ENCODE data around the gene RXRA. TPM values are rescaled to one million over a fixed set of nuclear protein-coding genes. Genes with fewer than 3 reads are reported as not detected.

The RXRA gene
- total and polyA plus RNA-seq, 4 donors, result 41.5 to 116 (median 74.1) TPM

DNA sequence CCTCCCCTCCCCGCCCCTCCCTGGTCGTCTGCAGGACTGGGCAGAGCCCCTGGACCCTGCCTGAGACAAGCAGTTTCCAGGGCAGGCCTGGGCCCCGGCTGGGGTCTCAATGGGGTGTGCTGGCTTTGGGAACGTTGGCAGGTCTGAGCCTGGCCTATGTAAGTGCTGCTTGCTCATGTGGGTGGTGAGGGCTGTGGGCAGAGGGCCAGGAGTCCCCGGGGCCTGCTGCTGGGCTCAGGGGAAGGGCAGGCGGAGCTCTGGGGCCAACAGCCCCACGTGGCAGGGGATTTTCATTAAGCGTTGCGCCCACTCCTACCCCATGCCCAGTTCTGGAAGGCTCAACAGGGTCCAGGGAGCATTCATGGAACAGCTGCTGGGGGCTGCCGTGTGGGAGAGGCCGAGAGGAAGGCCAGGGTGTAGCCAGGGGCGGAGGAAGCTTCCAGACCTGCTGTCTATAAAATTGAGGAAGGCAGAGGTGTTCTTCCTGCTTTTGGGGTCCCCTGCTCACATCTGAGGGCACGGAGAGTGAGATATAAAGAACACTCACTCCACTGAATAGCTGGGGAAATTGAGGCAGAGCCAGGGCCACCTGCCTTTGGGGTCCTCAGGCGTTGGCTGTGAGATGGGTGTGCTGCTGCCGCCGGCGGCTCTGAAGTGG is 32.5 kb downstream of the RXRA start:
- no peak for TF ChIP-seq FOXA2 (IDR thresholded peaks at IDR 0.05)
- TF ChIP-seq NR2F2 (IDR thresholded peaks at IDR 0.05), result no peak
- TF ChIP-seq, protein P1, sequence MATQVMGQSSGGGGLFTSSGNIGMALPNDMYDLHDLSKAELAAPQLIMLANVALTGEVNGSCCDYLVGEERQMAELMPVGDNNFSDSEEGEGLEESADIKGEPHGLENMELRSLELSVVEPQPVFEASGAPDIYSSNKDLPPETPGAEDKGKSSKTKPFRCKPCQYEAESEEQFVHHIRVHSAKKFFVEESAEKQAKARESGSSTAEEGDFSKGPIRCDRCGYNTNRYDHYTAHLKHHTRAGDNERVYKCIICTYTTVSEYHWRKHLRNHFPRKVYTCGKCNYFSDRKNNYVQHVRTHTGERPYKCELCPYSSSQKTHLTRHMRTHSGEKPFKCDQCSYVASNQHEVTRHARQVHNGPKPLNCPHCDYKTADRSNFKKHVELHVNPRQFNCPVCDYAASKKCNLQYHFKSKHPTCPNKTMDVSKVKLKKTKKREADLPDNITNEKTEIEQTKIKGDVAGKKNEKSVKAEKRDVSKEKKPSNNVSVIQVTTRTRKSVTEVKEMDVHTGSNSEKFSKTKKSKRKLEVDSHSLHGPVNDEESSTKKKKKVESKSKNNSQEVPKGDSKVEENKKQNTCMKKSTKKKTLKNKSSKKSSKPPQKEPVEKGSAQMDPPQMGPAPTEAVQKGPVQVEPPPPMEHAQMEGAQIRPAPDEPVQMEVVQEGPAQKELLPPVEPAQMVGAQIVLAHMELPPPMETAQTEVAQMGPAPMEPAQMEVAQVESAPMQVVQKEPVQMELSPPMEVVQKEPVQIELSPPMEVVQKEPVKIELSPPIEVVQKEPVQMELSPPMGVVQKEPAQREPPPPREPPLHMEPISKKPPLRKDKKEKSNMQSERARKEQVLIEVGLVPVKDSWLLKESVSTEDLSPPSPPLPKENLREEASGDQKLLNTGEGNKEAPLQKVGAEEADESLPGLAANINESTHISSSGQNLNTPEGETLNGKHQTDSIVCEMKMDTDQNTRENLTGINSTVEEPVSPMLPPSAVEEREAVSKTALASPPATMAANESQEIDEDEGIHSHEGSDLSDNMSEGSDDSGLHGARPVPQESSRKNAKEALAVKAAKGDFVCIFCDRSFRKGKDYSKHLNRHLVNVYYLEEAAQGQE (IDR thresholded peaks at IDR 0.05), result no peak
- no peak for TF ChIP-seq GABPA (IDR thresholded peaks at IDR 0.05 in 1 of 2, conservative IDR thresholded peaks at IDR 0.05 in 1 of 2)
- TF ChIP-seq, protein P2, sequence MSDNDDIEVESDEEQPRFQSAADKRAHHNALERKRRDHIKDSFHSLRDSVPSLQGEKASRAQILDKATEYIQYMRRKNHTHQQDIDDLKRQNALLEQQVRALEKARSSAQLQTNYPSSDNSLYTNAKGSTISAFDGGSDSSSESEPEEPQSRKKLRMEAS (IDR thresholded peaks at IDR 0.05), result no peak
- no peak for TF ChIP-seq FOXA1 (IDR thresholded peaks at IDR 0.05)
- TF ChIP-seq EGR1 (IDR thresholded peaks at IDR 0.05; ENCODE audit: low read depth in 2 of 2), result no peak
- TF ChIP-seq SP1 (IDR thresholded peaks at IDR 0.05), result no peak
- no peak for TF ChIP-seq JUND (IDR thresholded peaks at IDR 0.05)
- no peak for TF ChIP-seq YY1 (IDR thresholded peaks at IDR 0.05)
- TF ChIP-seq RXRA (IDR thresholded peaks at IDR 0.05), result no peak
- TF ChIP-seq, protein P3, sequence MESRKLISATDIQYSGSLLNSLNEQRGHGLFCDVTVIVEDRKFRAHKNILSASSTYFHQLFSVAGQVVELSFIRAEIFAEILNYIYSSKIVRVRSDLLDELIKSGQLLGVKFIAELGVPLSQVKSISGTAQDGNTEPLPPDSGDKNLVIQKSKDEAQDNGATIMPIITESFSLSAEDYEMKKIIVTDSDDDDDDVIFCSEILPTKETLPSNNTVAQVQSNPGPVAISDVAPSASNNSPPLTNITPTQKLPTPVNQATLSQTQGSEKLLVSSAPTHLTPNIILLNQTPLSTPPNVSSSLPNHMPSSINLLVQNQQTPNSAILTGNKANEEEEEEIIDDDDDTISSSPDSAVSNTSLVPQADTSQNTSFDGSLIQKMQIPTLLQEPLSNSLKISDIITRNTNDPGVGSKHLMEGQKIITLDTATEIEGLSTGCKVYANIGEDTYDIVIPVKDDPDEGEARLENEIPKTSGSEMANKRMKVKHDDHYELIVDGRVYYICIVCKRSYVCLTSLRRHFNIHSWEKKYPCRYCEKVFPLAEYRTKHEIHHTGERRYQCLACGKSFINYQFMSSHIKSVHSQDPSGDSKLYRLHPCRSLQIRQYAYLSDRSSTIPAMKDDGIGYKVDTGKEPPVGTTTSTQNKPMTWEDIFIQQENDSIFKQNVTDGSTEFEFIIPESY (IDR thresholded peaks at IDR 0.05), result no peak
- no peak for TF ChIP-seq HNF4A (conservative IDR thresholded peaks at IDR 0.05)
- no peaks in the 10 kb centered on the region for H3K27me3 ChIP-seq (ENCODE audit: control insufficient read depth in 4 of 4, insufficient read depth in 4 of 4, low read length in 3 of 4)
- 44% methylated on average over 17 of the region's 17 CpGs for WGBS
- H3K36me3 ChIP-seq (ENCODE audit: control insufficient read depth in 4 of 4, insufficient read depth in 3 of 4, low read depth in 1 of 4, low read length in 3 of 4), result no peaks in the 10 kb centered on the region
- no peak for DNase-seq (ENCODE audit: low spot score)
- peak overlapping the region in 1 of 2 donors; percentile 10 for H3K9ac ChIP-seq (ENCODE audit: low read depth in 1 of 2, low read length in 2 of 2)
- H3K4me3 ChIP-seq (ENCODE audit: low read depth in 1 of 3, low read length in 3 of 3), result no peak overlapping the region
- peaks cover 79 to 100% (median 92%) of the 10 kb centered on the region in 4 donors for H3K4me1 ChIP-seq (ENCODE audit: control insufficient read depth in 4 of 4, insufficient read depth in 4 of 4, low read length in 3 of 4)
- no peaks in the 10 kb centered on the region for H3K9me3 ChIP-seq (ENCODE audit: control insufficient read depth in 4 of 4, low read length in 3 of 4)
- H3K27ac ChIP-seq (ENCODE audit: low read depth in 1 of 2, low read length in 2 of 2), result peak overlapping the region; percentile 79 to 92

DNA sequence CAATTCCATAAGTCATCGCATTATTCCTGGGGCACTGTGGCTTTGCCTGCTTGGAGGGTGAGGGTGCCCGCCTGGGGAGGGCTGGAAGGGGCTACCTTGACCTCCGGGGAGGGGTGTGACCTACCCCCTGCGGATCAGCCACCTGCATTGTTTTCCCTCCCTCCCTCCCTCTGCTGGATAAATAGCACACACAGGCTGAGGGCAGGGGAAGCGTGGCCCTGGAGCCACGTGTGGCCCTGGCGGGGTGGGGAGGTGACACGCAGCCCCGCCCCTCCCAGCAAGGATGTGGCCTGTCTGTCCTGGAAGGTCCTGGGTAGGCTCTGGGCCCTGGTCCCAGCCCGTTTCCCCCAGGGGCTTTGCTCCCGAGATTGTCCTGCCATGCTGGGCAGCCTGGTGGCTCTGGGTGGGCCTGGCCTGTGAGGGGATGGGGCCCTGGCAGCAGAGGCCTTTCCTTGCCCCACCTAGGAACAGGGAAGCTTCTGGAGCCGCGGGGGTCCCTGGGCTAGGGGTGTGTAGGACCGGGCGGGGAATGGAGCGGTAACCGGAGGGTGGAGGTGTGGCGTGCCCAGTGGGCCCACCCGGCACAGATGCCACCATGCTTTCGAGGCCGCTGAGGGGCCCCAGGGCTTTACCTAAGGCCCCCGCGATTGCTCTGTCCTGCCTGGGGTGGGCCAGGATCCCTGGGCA is 33.4 kb downstream of the RXRA start:
- DNase-seq (ENCODE audit: low spot score), result no peak
- peak in 1 of 2 donors; percentile 48 for TF ChIP-seq RXRA (IDR thresholded peaks at IDR 0.05)
- TF ChIP-seq FOXA2 (IDR thresholded peaks at IDR 0.05), result no peak
- TF ChIP-seq, protein P3 (IDR thresholded peaks at IDR 0.05), result no peak
- TF ChIP-seq YY1 (IDR thresholded peaks at IDR 0.05), result no peak
- no peak overlapping the region for H3K4me3 ChIP-seq (ENCODE audit: low read depth in 1 of 3, low read length in 3 of 3)
- H3K27me3 ChIP-seq (ENCODE audit: control insufficient read depth in 4 of 4, insufficient read depth in 4 of 4, low read length in 3 of 4), result no peaks in the 10 kb centered on the region
- H3K9ac ChIP-seq (ENCODE audit: low read depth in 1 of 2, low read length in 2 of 2), result no peak overlapping the region
- peaks cover 79 to 100% (median 92%) of the 10 kb centered on the region in 4 donors for H3K4me1 ChIP-seq (ENCODE audit: control insufficient read depth in 4 of 4, insufficient read depth in 4 of 4, low read length in 3 of 4)
- H3K9me3 ChIP-seq (ENCODE audit: control insufficient read depth in 4 of 4, low read length in 3 of 4), result no peaks in the 10 kb centered on the region
- peak overlapping the region; percentile 79 to 92 for H3K27ac ChIP-seq (ENCODE audit: low read depth in 1 of 2, low read length in 2 of 2)
- H3K36me3 ChIP-seq (ENCODE audit: control insufficient read depth in 4 of 4, insufficient read depth in 3 of 4, low read depth in 1 of 4, low read length in 3 of 4), result no peaks in the 10 kb centered on the region
- 65% methylated on average over 23 of the region's 23 CpGs for WGBS
